ENCODE data around the gene ZBTB1.
"Not testable (repeated sequence)": the region's sequence is repeated elsewhere in the genome, so short reads cannot be mapped to it uniquely, and the experiment has no call there.

ZBTB1 gene

DNA sequence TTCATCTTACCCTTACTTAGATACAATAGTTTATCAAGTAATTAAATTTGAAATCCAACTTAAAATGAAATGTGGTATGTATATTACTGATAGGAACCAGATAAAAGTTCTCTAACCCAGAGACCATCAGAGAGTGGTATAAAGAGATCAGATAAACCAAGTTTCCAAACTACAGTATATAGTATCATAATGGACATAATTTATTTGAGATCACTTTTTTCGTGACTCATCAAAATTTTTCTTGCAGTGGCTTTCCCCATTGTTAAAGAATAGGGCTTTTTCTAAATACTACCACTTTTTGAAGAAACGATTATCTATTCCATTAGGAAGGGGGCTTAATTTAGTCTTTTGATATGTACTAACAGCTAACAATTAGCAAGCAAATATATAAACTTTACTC, 20.8 kb downstream of the ZBTB1 start:
- no peak for DNase-seq (ENCODE audit: low spot score)

DNA sequence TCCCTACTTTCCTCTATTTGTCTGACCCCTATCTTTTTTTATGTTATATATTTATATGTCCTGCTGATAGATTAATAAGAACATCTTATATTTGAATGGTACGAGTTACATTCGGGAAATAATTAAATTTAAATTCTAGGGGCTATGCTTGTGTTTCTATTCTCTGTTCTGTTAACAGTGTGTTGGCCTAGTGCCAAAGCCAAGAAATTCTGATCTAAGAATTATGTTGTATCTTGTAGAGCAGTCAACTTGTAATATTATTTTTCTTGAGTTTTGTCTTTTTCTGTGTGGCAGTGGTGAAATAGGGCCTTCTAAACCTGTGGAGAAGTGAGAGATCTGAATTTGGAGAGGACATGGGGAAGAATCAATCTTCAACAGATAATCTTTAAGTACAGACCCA, 27.0 kb downstream of the ZBTB1 start:
- no peak for DNase-seq (ENCODE audit: low spot score)

GRCh38 chr14:64536488-64537245, 32.1 kb downstream of the ZBTB1 start:
- DNase-seq (ENCODE audit: low spot score), result no peak

DNA sequence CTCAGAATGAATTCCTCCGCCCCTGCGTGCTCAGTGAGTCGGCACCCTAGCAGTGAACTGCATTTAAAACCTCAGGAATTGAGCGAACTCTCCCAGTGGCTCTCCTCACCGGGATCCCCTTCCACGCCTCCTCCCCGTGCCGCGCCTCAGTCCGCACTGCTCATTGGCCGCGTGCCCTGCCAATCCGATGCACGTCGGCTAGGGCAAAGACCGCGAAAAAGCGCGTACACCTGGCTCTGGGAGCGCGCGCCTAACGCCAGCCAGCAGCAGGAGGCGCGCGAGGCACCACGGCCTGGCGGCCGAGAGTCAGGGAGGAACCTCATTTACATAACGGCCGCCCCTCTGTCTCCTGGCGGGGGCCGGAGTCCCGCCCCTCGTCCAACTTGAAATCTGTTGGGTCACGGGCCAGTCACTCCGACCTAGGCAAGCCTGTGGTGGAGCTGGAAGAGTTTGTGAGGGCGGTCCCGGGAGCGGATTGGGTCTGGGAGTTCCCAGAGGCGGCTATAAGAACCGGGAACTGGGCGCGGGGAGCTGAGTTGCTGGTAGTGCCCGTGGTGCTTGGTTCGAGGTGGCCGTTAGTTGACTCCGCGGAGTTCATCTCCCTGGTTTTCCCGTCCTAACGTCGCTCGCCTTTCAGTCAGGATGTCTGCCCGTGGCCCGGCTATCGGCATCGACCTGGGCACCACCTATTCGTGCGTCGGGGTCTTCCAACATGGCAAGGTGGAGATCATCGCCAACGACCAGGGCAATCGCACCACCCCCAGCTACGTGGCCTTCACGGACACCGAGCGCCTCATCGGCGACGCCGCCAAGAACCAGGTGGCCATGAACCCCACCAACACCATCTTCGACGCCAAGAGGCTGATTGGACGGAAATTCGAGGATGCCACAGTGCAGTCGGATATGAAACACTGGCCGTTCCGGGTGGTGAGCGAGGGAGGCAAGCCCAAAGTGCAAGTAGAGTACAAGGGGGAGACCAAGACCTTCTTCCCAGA, 35.9 kb downstream of the ZBTB1 start, which contains the start of gene HSPA2:
TSS of gene HSPA2 (plus strand) at position 534 of the 995 bp plus-strand sequence. CDS start at position 643, 109 bp downstream.
- peak; percentile 98 for DNase-seq (ENCODE audit: low spot score)

GRCh38 chr14:64541261-64541971, 36.8 kb downstream of the ZBTB1 start:
- DNase-seq (ENCODE audit: low spot score), result no peak

DNA sequence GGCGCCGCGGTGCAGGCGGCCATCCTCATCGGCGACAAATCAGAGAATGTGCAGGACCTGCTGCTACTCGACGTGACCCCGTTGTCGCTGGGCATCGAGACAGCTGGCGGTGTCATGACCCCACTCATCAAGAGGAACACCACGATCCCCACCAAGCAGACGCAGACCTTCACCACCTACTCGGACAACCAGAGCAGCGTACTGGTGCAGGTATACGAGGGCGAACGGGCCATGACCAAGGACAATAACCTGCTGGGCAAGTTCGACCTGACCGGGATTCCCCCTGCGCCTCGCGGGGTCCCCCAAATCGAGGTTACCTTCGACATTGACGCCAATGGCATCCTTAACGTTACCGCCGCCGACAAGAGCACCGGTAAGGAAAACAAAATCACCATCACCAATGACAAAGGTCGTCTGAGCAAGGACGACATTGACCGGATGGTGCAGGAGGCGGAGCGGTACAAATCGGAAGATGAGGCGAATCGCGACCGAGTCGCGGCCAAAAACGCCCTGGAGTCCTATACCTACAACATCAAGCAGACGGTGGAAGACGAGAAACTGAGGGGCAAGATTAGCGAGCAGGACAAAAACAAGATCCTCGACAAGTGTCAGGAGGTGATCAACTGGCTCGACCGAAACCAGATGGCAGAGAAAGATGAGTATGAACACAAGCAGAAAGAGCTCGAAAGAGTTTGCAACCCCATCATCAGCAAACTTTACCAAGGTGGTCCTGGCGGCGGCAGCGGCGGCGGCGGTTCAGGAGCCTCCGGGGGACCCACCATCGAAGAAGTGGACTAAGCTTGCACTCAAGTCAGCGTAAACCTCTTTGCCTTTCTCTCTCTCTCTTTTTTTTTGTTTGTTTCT, 37.6 kb downstream of the ZBTB1 start:
- no peak for DNase-seq (ENCODE audit: low spot score)

DNA sequence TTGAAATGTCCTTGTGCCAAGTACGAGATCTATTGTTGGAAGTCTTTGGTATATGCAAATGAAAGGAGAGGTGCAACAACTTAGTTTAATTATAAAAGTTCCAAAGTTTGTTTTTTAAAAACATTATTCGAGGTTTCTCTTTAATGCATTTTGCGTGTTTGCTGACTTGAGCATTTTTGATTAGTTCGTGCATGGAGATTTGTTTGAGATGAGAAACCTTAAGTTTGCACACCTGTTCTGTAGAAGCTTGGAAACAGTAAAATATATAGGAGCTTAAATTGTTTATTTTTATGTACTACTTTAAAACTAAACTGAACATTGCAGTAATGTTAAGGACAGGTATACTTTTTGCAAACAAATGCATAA, 38.2 kb downstream of the ZBTB1 start:
- DNase-seq (ENCODE audit: low spot score), result no peak

DNA sequence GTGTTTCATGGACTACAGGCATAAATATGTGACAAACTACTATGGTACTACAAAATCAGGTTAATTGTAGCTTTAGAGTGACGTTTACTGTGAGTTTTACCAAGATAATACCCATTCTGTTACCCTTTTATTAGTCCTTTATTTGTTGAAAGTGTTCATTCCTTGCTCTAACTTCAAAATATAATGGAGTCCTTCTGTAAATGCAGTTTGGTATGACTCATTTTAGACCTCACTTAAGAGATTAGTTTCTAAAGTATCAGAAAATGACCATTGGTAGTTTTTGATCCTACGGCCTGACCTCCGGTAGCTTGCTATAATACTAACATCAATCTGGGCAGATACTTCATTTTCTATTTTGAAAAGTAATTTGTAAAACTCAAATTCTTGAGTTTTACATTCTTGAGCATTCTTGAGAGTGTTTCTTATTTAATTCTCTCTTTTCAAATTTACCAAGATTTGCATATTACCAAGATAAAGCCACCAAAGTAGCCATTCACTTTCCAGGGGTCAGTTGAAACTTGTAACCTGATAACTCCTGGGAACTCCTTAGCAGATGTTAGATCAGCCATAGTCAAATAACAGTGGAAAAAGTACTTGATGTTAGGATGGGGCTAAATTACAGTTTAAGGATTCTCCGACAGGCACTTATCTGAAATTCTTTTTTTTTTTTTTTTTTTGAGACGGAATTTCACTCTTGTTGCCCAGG, 40.2 kb downstream of the ZBTB1 start:
- no peak for DNase-seq (ENCODE audit: low spot score)

DNA sequence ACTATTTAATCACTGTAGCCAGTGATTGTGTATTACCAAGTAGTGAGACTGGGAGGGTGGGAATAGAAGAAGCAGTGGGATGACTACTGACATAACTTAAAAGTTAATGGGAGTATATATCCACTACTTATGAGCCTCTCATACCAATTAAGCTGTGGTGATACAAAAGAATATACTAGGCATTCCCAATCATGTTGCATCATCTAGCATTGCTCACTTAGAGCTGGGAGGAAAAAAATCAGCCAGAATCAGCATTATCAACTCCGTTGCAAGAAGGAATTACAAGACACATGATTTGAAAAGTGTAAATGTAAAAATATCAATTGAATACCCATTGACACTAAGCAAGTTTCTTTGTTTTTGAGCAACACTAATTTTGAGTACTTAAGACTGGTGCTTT, 44.4 kb downstream of the ZBTB1 start:
- no peak for DNase-seq (ENCODE audit: low spot score)

DNA sequence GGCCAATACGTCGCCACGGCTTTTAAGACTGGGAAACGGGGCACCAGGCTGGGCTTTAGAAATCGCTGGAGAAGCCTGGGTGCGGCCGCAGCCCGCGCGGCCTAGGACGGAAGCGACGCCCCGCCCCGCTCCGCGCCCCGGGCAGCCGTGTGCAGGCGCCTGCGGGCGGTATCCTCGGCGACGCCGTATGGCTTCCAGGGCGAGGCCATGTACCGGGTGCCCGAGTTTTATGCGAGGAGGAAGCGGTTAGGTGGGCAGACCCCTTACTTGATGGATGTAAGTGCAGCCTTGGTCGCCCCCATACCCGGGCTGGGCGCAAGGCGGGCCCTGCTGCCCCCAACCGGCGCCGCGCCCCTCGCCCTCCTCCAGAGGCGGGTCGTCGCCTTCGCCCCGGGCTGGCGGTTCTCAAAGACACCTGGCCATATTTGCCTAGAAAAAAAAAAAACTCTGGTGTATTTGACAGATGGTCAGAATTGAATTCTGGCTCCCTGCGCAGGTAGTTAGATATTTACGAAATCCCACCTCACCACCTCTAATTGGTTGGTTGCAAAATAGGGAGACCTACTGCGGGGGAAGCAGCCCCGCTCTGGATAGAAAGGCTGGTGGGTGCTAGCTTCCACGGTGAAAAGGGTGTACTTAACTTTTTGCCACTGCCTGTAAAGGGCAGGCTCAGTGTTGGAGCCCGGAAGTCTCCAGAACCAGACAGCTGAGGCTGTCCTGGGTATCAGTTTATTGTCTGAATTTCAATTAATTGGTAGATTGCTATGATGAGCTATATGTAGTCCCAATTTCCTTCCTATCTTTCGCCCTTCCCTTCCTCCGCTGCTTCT, 45.4 kb downstream of the ZBTB1 start, which contains the start of gene PPP1R36:
TSS of gene PPP1R36 (plus strand) at position 171 of the 830 bp plus-strand sequence. CDS start at position 208, 37 bp downstream.
- DNase-seq (ENCODE audit: low spot score), result peak; percentile 52

- no peak for DNase-seq (ENCODE audit: low spot score)
These were observed 46.2 kb downstream of the ZBTB1 start for GRCh38 chr14:64550621-64551333.

DNA sequence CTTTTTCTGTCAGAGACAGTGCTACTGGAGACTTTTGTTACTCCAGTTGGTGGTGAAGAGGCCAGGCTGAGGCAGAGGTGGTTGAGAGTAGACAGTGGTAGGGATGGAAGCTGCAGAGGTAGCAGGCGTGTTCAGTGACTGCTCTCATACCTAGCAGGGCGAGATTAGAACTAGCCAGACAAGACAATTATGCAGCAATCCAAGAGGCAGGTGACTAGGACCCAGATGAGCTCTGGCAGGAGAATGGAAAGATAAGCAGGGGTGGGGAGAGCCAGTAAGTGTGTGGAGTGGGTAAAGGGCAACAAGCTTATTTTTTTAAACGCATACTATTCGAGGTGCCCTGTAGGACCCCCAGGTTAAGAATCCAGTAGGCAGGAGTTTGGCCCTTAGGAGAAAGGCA, 50.0 kb downstream of the ZBTB1 start:
- DNase-seq (ENCODE audit: low spot score), result no peak

DNA sequence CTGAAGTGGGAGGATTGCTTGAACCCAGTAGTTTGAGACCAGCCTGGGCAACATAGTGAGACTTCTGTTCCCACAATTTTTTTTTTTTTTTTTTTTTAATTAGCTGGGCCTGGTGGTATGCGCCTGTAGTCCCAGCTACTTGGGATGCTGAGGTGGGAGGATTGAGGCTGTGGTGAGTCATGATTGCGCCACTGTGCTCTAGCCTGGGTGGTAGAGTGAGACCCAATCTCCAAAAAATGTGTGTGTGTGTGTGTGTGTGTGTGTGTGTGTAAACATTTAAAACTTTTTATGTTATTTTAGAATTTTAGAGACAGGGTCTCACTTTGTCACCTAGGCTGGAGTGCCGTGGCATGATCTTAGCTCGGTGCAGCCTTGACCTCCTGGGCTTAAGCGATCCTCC, 52.0 kb downstream of the ZBTB1 start:
- DNase-seq (ENCODE audit: low spot score), result no peak

- not testable (repeated sequence) for DNase-seq (ENCODE audit: low spot score)
These were observed 53.6 kb downstream of the ZBTB1 start for GRCh38 chr14:64558216-64558615.

- no peak for DNase-seq (ENCODE audit: low spot score)
These were observed 57.1 kb downstream of the ZBTB1 start for GRCh38 chr14:64561631-64562030.

GRCh38 chr14:64562436-64562835, 57.9 kb downstream of the ZBTB1 start:
- no peak for DNase-seq (ENCODE audit: low spot score)

- DNase-seq (ENCODE audit: low spot score), result no peak
These were observed 59.1 kb downstream of the ZBTB1 start for GRCh38 chr14:64563696-64564095.

GRCh38 chr14:64566651-64567122, 62.1 kb downstream of the ZBTB1 start:
- no peak for DNase-seq (ENCODE audit: low spot score)

GRCh38 chr14:64569138-64569631, 64.6 kb downstream of the ZBTB1 start:
- DNase-seq (ENCODE audit: low spot score), result no peak
